ENCODE results near the gene PLA2G5. TPM values are rescaled to one million over a fixed set of nuclear protein-coding genes. Genes with fewer than 3 reads are reported as not detected.

The PLA2G5 gene
- total and polyA plus RNA-seq, 2 of the 13 experiments (the other 11 are each of a cell fraction or from before 2014, with no cell fraction given): not detected

GRCh38 chr1:20079661-20080305, 9.8 kb downstream of the PLA2G5 start:
- no peak overlapping the region for H3K4me3 ChIP-seq (replicated peaks in 1 of 3; ENCODE audit: insufficient read depth in 1 of 3, low read depth in 2 of 3, low read length in 3 of 3)

More at GRCh38 chr1:20079661-20080305, 9.8 kb downstream of the PLA2G5 start:
- Histone ChIP-seq H3K4me2 (ENCODE audit: low read depth, low read length) (no peak overlapping the region), H2AFZ (ENCODE audit: low read length) (no peak overlapping the region), H3K9ac (ENCODE audit: insufficient read depth, low read depth, low read length) (no peak overlapping the region), H4K20me1 (ENCODE audit: insufficient read depth, low read length) (no peaks in the 10 kb centered on the region), H3K36me3 (replicated peaks in 1 of 2; ENCODE audit: control insufficient read depth in 1 of 2, insufficient read depth in 2 of 2, low read length in 2 of 2) (no peaks in the 10 kb centered on the region), H3K27me3 (ENCODE audit: control insufficient read depth in 1 of 2, insufficient read depth in 2 of 2, low read length in 2 of 2) (peaks cover 2 to 28% of the 10 kb centered on the region in 2 experiments), H3K27ac (ENCODE audit: extremely low read length, insufficient read depth, low read length) (no peak overlapping the region), H3K79me2 (ENCODE audit: insufficient read depth, low read length) (no peaks in the 10 kb centered on the region), H3K9me3 (ENCODE audit: low read length) (peaks cover 6% of the 10 kb centered on the region; the same call in 1 of the 2 replicates), H3K4me1 (ENCODE audit: insufficient read depth, low read length) (peaks cover 29% of the 10 kb centered on the region)
- TF ChIP-seq ETS1 (CRISPR knock-in tag; IDR thresholded peaks at IDR 0.05): no peak
- TF ChIP-seq HCFC1 (IDR thresholded peaks at IDR 0.05; ENCODE audit: low read depth, low read length): no peak
- TF ChIP-seq ZBED4 (CRISPR knock-in tag; IDR thresholded peaks at IDR 0.05; ENCODE audit: borderline replicate concordance): no peak
- TF ChIP-seq ZNF510 (CRISPR knock-in tag; IDR thresholded peaks at IDR 0.05; ENCODE audit: low read depth): no peak
- TF ChIP-seq HOXA9 (CRISPR knock-in tag; IDR thresholded peaks at IDR 0.05; ENCODE audit: borderline replicate concordance): no peak
- TF ChIP-seq SIN3B (IDR thresholded peaks at IDR 0.05; ENCODE audit: low read length): no peak
- no peak for TF ChIP-seq RCOR2 (CRISPR knock-in tag; IDR thresholded peaks at IDR 0.05)
- TF ChIP-seq ZNF644 (CRISPR knock-in tag; IDR thresholded peaks at IDR 0.05; ENCODE audit: low read depth): no peak
- no peak for TF ChIP-seq GLI4 (CRISPR knock-in tag; IDR thresholded peaks at IDR 0.05; ENCODE audit: borderline replicate concordance)
- TF ChIP-seq ZNF639 (CRISPR knock-in tag; conservative IDR thresholded peaks at IDR 0.05): no peak
- TF ChIP-seq ZNF180 (CRISPR knock-in tag; IDR thresholded peaks at IDR 0.05; ENCODE audit: borderline replicate concordance, low read depth): no peak
- no peak for TF ChIP-seq TCF7 (IDR thresholded peaks at IDR 0.05; ENCODE audit: low read depth)
- no peak for TF ChIP-seq MED8 (CRISPR knock-in tag; IDR thresholded peaks at IDR 0.05; ENCODE audit: insufficient replicate concordance)
- no peak for TF ChIP-seq NCOA1 (CRISPR knock-in tag; IDR thresholded peaks at IDR 0.05)
- WGBS (ENCODE audit: low lambda C conversion rate): 43% methylated on average over 7 of the region's 8 CpGs
- no peak for DNase-seq (ENCODE audit: low spot score)
- FAIRE-seq: no peak
- no peak for ATAC-seq
- intact Hi-C loops (cut with micrococcal nuclease; ENCODE audit: unreplicated experiment): no loop called here
- CTCF ChIA-PET (ENCODE audit: low intra/inter-chr PET ratio, low total read pairs): no interaction called here
- POLR2A ChIA-PET: no interaction called here
- no TSS peak for BruUV-seq (replicated peaks)
- in situ Hi-C loops (cut with HindIII; ENCODE audit: extremely low pct_ligation_motif_present, low pct_unique_long_range_greater_than_20kb): no loop called here
